HEK293 (cell line): ENCODE measurements around the gene PHACTR1.

ENCODE experiments used
- CTCF ChIA-PET: fragments of 350-600 bp; formaldehyde crosslinking; extraction: SDS; loops from one replicate; lab custom pipeline; 2021; ENCODE audit warnings: antibody characterized with exemption; lab: Yijun Ruan, JAX
- POLR2A ChIA-PET: fragments of 300-600 bp; formaldehyde crosslinking; extraction: SDS; loops from one replicate; lab custom pipeline; 2020; ENCODE audit warnings: antibody characterized with exemption, inconsistent platforms; lab: Yijun Ruan, JAX
- H3K27ac ChIP-seq: fragments of 200-500 bp; sonication (Bioruptor generic); 2 replicates; pipeline ENCODE4 v1.5.1; 2014; ENCODE audit warnings: low read depth, low read length, control low read depth, inconsistent platforms; ENCODE audit errors: extremely low read depth
- H3K36me3 ChIP-seq, 2 experiments: fragments of 200-500 bp in 1 of 2; sonication (Bioruptor generic) in 1 of 2; 1 replicate in 1 of 2; 2 replicates in 1 of 2; pipeline ENCODE4 v1.5.1; 2014 to 2017; ENCODE audit warnings: inconsistent platforms in 2 of 2, low read length in 2 of 2; ENCODE audit not compliant: control insufficient read depth in 2 of 2, insufficient read depth in 1 of 2
- H3K4me1 ChIP-seq: fragments of 200-500 bp; sonication (Bioruptor generic); 2 replicates; pipeline ENCODE4 v1.5.1; 2014; ENCODE audit warnings: mild to moderate bottlenecking, low read length, inconsistent platforms; ENCODE audit not compliant: control insufficient read depth, insufficient read depth
- H3K4me3 ChIP-seq: 2 replicates; pipeline ENCODE4 v1.5.1; 2011; ENCODE audit warnings: low read depth, mild to moderate bottlenecking, control low read depth, low read length, moderate library complexity
- H3K9me3 ChIP-seq: fragments of 200-500 bp; sonication (Bioruptor generic); 2 replicates; pipeline ENCODE4 v1.5.1; 2014; ENCODE audit warnings: low read depth, low read length, inconsistent platforms; ENCODE audit not compliant: control insufficient read depth, insufficient read depth
- KLF1 ChIP-seq: fragments of 450-650 bp; formaldehyde crosslinking; IDR thresholded peaks from 2 replicates; pipeline ENCODE4 v1.5.1; 2016; ENCODE audit warnings: missing biosample characterization, missing genetic modification characterization
- YY2 ChIP-seq: fragments of 450-650 bp; formaldehyde crosslinking; IDR thresholded peaks from 2 replicates; pipeline ENCODE4 v1.5.1; 2016; ENCODE audit warnings: missing biosample characterization, missing genetic modification characterization
- ZFHX2 ChIP-seq: fragments of 450-650 bp; formaldehyde crosslinking; conservative IDR thresholded peaks from 2 replicates; pipeline ENCODE4 v1.5.1; 2016; ENCODE audit warnings: missing biosample characterization, missing genetic modification characterization
- ZNF223 ChIP-seq: fragments of 450-650 bp; formaldehyde crosslinking; IDR thresholded peaks from 2 replicates; pipeline ENCODE4 v1.5.1; 2016; ENCODE audit warnings: missing biosample characterization, missing genetic modification characterization
- ZNF37A ChIP-seq: fragments of 450-650 bp; IDR thresholded peaks from 2 replicates; pipeline ENCODE4 v1.5.1; 2018; ENCODE audit warnings: missing biosample characterization, missing genetic modification characterization
- ZNF501 ChIP-seq: fragments of 450-650 bp; formaldehyde crosslinking; IDR thresholded peaks from 2 replicates; pipeline ENCODE4 v1.5.1; 2016; ENCODE audit warnings: missing biosample characterization, missing genetic modification characterization
- ZNF785 ChIP-seq: fragments of 450-650 bp; formaldehyde crosslinking; IDR thresholded peaks from 2 replicates; pipeline ENCODE4 v1.5.1; 2016; ENCODE audit warnings: missing biosample characterization, missing genetic modification characterization
- TF ChIP-seq, protein P1 (sequence below): fragments of 450-650 bp; formaldehyde crosslinking; IDR thresholded peaks from 2 replicates; pipeline ENCODE4 v1.5.1; 2017; ENCODE audit warnings: missing biosample characterization, missing genetic modification characterization
- TF ChIP-seq, protein P2 (sequence below): fragments of 450-650 bp; IDR thresholded peaks from 2 replicates; pipeline ENCODE4 v1.5.1; 2018; ENCODE audit warnings: missing biosample characterization, missing genetic modification characterization
- TF ChIP-seq, protein P3 (sequence below): fragments of 450-650 bp; formaldehyde crosslinking; IDR thresholded peaks from 2 replicates; pipeline ENCODE4 v1.5.1; 2016; ENCODE audit warnings: missing biosample characterization, missing genetic modification characterization, borderline replicate concordance
- TF ChIP-seq, protein P4 (sequence below): fragments of 450-650 bp; formaldehyde crosslinking; IDR thresholded peaks from 2 replicates; pipeline ENCODE4 v1.5.1; 2016; ENCODE audit warnings: missing biosample characterization, missing genetic modification characterization
- TF ChIP-seq, protein P5 (sequence below): fragments of 450-650 bp; formaldehyde crosslinking; IDR thresholded peaks from 2 replicates; pipeline ENCODE4 v1.5.1; 2016; ENCODE audit warnings: missing biosample characterization, missing genetic modification characterization
- TF ChIP-seq, protein P6 (sequence below): fragments of 450-650 bp; formaldehyde crosslinking; conservative IDR thresholded peaks from 2 replicates; pipeline ENCODE4 v1.5.1; 2016; ENCODE audit warnings: low read depth, missing biosample characterization, missing genetic modification characterization

The PHACTR1 gene

DNA sequence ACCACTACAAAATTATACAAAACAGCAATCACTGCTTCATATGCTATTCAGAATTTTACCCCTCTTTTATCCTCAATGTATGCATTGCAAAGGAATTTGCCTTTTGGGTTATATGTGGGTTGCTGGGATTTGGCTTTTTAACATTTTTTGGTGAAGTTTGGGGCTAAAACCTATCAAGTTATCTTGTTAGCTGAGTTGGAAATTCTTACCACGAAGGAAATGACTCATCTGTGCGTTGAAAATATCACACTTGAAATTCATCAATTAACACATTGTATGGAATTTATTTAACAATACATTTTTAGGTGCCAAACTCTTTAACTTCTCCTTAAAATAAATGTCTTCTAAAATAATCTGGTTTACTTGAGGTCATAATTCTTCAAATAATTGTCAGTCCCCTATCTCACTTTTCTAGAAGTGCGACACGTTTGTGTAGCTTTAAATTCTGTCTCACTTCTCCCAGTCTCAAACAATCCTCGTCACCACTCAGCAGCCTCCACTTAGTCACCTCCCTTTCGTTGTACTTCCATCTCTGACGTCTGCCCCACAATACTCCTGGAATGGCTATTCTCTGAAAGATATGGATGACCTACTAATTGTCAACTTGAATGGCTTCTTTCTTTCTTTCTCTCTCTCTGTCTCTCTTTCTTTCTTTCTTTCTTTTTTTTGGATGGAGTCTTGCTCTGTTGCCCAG lies 88.5 kb downstream of the PHACTR1 start (continued):
- TF ChIP-seq, protein P1, sequence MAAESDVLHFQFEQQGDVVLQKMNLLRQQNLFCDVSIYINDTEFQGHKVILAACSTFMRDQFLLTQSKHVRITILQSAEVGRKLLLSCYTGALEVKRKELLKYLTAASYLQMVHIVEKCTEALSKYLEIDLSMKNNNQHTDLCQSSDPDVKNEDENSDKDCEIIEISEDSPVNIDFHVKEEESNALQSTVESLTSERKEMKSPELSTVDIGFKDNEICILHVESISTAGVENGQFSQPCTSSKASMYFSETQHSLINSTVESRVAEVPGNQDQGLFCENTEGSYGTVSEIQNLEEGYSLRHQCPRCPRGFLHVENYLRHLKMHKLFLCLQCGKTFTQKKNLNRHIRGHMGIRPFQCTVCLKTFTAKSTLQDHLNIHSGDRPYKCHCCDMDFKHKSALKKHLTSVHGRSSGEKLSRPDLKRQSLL (tag by site-specific recombination): no peak
- no peak for TF ChIP-seq YY2 (tag by site-specific recombination)
- TF ChIP-seq ZNF223: no peak
- TF ChIP-seq KLF1 (tag by site-specific recombination): no peak

DNA sequence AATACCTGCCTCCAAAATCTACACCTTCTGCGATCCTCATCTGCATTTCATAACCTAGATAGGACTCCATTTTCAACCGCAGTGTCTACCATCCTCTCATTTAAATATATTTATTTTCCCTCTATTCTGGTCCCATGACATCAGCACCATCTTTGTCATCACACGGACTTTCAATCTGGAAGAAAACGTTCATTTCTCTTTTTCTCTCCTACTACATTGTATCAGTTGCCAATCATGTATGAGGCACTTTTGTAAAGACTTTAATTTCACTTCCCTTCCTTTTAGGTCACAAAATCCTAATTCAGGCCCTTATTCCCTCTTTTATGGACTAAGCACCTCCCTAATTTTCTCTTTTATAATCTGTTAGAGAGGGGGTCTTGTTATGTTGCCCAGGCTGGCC lies 89.6 kb downstream of the PHACTR1 start:
- ChIA-PET POLR2A (no interaction called here), CTCF (interaction anchor here (0.6 to 0.7 kb wide), 2 partner anchors 24 to 87 kb away, joined by 3 read pairs; no protein-coding TSS in a partner anchor)
- no peaks in the 10 kb centered on the region for H3K36me3 ChIP-seq
- H3K9me3 ChIP-seq: no peaks in the 10 kb centered on the region
- no peaks in the 10 kb centered on the region for H3K4me1 ChIP-seq
- no peak overlapping the region for H3K4me3 ChIP-seq
- TF ChIP-seq, protein P2, sequence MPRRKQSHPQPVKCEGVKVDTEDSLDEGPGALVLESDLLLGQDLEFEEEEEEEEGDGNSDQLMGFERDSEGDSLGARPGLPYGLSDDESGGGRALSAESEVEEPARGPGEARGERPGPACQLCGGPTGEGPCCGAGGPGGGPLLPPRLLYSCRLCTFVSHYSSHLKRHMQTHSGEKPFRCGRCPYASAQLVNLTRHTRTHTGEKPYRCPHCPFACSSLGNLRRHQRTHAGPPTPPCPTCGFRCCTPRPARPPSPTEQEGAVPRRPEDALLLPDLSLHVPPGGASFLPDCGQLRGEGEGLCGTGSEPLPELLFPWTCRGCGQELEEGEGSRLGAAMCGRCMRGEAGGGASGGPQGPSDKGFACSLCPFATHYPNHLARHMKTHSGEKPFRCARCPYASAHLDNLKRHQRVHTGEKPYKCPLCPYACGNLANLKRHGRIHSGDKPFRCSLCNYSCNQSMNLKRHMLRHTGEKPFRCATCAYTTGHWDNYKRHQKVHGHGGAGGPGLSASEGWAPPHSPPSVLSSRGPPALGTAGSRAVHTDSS (tag by site-specific recombination): no peak
- TF ChIP-seq ZNF37A (tag by site-specific recombination) (no peak), ZNF785 (tag by site-specific recombination) (no peak), ZFHX2 (tag by site-specific recombination) (no peak), ZNF501 (no peak)
- TF ChIP-seq, protein P3, sequence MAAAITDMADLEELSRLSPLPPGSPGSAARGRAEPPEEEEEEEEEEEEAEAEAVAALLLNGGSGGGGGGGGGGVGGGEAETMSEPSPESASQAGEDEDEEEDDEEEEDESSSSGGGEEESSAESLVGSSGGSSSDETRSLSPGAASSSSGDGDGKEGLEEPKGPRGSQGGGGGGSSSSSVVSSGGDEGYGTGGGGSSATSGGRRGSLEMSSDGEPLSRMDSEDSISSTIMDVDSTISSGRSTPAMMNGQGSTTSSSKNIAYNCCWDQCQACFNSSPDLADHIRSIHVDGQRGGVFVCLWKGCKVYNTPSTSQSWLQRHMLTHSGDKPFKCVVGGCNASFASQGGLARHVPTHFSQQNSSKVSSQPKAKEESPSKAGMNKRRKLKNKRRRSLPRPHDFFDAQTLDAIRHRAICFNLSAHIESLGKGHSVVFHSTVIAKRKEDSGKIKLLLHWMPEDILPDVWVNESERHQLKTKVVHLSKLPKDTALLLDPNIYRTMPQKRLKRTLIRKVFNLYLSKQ (tag by site-specific recombination): no peak
- TF ChIP-seq, protein P4, sequence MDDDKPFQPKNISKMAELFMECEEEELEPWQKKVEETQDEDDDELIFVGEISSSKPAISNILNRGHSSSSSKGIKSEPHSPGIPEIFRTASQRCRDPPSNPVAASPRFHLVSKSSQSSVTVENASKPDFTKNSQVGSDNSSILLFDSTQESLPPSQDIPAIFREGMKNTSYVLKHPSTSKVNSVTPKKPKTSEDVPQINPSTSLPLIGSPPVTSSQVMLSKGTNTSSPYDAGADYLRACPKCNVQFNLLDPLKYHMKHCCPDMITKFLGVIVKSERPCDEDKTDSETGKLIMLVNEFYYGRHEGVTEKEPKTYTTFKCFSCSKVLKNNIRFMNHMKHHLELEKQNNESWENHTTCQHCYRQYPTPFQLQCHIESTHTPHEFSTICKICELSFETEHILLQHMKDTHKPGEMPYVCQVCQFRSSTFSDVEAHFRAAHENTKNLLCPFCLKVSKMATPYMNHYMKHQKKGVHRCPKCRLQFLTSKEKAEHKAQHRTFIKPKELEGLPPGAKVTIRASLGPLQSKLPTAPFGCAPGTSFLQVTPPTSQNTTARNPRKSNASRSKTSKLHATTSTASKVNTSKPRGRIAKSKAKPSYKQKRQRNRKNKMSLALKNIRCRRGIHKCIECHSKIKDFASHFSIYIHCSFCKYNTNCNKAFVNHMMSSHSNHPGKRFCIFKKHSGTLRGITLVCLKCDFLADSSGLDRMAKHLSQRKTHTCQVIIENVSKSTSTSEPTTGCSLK: no peak
- TF ChIP-seq, protein P5, sequence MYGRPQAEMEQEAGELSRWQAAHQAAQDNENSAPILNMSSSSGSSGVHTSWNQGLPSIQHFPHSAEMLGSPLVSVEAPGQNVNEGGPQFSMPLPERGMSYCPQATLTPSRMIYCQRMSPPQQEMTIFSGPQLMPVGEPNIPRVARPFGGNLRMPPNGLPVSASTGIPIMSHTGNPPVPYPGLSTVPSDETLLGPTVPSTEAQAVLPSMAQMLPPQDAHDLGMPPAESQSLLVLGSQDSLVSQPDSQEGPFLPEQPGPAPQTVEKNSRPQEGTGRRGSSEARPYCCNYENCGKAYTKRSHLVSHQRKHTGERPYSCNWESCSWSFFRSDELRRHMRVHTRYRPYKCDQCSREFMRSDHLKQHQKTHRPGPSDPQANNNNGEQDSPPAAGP: no peak
- TF ChIP-seq, protein P6, sequence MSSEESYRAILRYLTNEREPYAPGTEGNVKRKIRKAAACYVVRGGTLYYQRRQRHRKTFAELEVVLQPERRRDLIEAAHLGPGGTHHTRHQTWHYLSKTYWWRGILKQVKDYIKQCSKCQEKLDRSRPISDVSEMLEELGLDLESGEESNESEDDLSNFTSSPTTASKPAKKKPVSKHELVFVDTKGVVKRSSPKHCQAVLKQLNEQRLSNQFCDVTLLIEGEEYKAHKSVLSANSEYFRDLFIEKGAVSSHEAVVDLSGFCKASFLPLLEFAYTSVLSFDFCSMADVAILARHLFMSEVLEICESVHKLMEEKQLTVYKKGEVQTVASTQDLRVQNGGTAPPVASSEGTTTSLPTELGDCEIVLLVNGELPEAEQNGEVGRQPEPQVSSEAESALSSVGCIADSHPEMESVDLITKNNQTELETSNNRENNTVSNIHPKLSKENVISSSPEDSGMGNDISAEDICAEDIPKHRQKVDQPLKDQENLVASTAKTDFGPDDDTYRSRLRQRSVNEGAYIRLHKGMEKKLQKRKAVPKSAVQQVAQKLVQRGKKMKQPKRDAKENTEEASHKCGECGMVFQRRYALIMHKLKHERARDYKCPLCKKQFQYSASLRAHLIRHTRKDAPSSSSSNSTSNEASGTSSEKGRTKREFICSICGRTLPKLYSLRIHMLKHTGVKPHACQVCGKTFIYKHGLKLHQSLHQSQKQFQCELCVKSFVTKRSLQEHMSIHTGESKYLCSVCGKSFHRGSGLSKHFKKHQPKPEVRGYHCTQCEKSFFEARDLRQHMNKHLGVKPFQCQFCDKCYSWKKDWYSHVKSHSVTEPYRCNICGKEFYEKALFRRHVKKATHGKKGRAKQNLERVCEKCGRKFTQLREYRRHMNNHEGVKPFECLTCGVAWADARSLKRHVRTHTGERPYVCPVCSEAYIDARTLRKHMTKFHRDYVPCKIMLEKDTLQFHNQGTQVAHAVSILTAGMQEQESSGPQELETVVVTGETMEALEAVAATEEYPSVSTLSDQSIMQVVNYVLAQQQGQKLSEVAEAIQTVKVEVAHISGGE (tag by site-specific recombination): no peak
- TF ChIP-seq, all 188 proteins: peak for 0
- no peak overlapping the region for H3K27ac ChIP-seq
